B cell (primary cell): ENCODE results near the gene ATXN3L.

Experiments used
- CTCF ChIP-seq: fragments of 200-600 bp; IDR thresholded peaks from one replicate; pipeline ENCODE4 v1.8.0; 2022; ENCODE audit warnings: antibody characterized with exemption, mild to moderate bottlenecking
- EZH2 ChIP-seq: IDR thresholded peaks from 2 replicates; pipeline ENCODE4 v1.6.1; 2012; ENCODE audit warnings: borderline replicate concordance, low read depth, mild to moderate bottlenecking, moderate library complexity, low read length; ENCODE audit not compliant: insufficient read depth, poor library complexity, severe bottlenecking

- TF ChIP-seq CTCF (no peak), EZH2 (no peak)
Observed at GRCh38 chrX:13366698-13367097, 46.8 kb upstream of the ATXN3L start.
